HEK293T (cell line): ENCODE measurements around the gene ADAMTS17.

Source experiments
- BHLHE40 ChIP-seq: fragments of 450-650 bp; IDR thresholded peaks from 2 replicates; pipeline ENCODE4 v1.6.1; 2016; ENCODE audit warnings: mild to moderate bottlenecking, moderate library complexity, borderline replicate concordance
- CTBP1 ChIP-seq: fragments of 450-650 bp; IDR thresholded peaks from 2 replicates; pipeline ENCODE4 v1.6.1; 2016; ENCODE audit warnings: borderline replicate concordance
- FOXA1 ChIP-seq: fragments of 450-650 bp; IDR thresholded peaks from 2 replicates; pipeline ENCODE4 v1.6.1; 2016; ENCODE audit warnings: mild to moderate bottlenecking
- FOXK2 ChIP-seq: fragments of 450-650 bp; IDR thresholded peaks from 2 replicates; pipeline ENCODE4 v1.6.1; 2016; ENCODE audit warnings: mild to moderate bottlenecking
- FOXM1 ChIP-seq: fragments of 450-650 bp; IDR thresholded peaks from 2 replicates; pipeline ENCODE4 v1.6.1; 2017; ENCODE audit warnings: mild to moderate bottlenecking, borderline replicate concordance
- HDGF ChIP-seq: fragments of 450-650 bp; IDR thresholded peaks from 2 replicates; pipeline ENCODE4 v1.6.1; 2017; ENCODE audit warnings: antibody characterized with exemption, borderline replicate concordance
- SP1 ChIP-seq: fragments of 450-650 bp; IDR thresholded peaks from 2 replicates; pipeline ENCODE4 v1.6.1; 2017
- SUZ12 ChIP-seq: fragments of 450-650 bp; IDR thresholded peaks from 2 replicates; pipeline ENCODE4 v1.6.1; 2016; ENCODE audit warnings: mild to moderate bottlenecking
- ZNF384 ChIP-seq: fragments of 450-650 bp; IDR thresholded peaks from 2 replicates; pipeline ENCODE4 v1.6.1; 2016

DNA sequence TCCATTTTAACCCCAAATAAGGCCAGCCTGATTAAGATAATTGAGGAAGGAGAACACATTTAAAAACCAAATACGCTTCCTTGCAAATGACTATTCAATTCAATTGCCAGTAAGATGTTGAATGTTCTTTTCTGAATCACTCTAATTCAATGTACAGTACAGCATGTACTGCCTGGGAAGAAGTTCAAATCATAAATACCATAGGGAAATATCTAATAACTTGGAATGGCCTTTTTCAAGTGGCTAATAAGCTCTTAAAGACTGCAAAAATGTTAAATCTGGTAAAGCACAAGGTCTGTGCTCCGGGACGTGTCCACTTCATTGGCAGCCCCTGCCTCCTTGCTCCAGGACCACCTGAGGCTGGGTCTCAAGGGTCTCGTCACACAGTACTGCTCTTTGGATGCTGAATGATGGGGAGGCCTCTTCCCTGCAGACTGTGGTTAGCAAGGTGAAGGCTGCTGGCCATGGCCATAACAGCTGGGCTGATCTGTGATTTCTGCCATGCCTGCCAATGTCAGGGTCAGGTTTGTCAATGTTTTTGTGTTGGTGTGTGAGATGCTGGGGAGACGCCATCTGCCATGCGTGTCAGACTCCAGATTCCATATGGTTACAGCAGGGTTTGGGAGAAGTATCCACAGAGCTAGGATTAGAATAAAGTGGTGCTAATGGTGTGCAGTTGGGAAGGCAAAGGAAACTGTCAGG lies 300.5 kb downstream of the ADAMTS17 start:
- TF ChIP-seq FOXK2 (no peak), BHLHE40 (no peak), FOXA1 (no peak), FOXM1 (no peak), SUZ12 (no peak), ZNF384 (no peak), HDGF (no peak), CTBP1 (no peak), SP1 (no peak)
